Astrocyte (in vitro differentiated cells and primary cell): ENCODE data around the gene MCUB. TPM values are rescaled to one million over a fixed set of nuclear protein-coding genes. Genes with fewer than 3 reads are reported as not detected.

Source experiments
- DNase-seq: peaks from one replicate; pipeline ENCODE4 v3.0.0-alpha.2; 2010; ENCODE audit warnings: low read depth
- FAIRE-seq: peaks from 2 replicates; lab custom pipeline; 2011; peaks lifted over from hg19 to GRCh38; lab: Jason Lieb, UNC
- H2AFZ ChIP-seq: 2 replicates; pipeline ENCODE4 v1.6.0; 2012; ENCODE audit warnings: low read depth, low read length, inconsistent platforms
- H3K27ac ChIP-seq: 2 replicates; pipeline ENCODE4 v1.5.1; 2011; ENCODE audit warnings: low read depth, low read length, inconsistent platforms
- H3K27me3 ChIP-seq: 2 replicates; pipeline ENCODE4 v1.6.0; 2011; ENCODE audit warnings: low read length, inconsistent platforms; ENCODE audit not compliant: insufficient read depth
- H3K36me3 ChIP-seq: 2 replicates; pipeline ENCODE4 v1.5.1; 2011; ENCODE audit warnings: low read length, inconsistent platforms; ENCODE audit not compliant: insufficient read depth
- H3K4me1 ChIP-seq: 2 replicates; pipeline ENCODE4 v1.5.1; 2011; ENCODE audit warnings: low read length, inconsistent platforms; ENCODE audit not compliant: insufficient read depth
- H3K4me2 ChIP-seq: 2 replicates; pipeline ENCODE4 v1.6.0; 2012; ENCODE audit warnings: low read length, inconsistent platforms
- H3K4me3 ChIP-seq: 2 replicates; pipeline ENCODE4 v1.5.1; 2011; ENCODE audit warnings: low read depth, mild to moderate bottlenecking, low read length, inconsistent platforms; ENCODE audit not compliant: insufficient read depth
- H3K79me2 ChIP-seq: 2 replicates; pipeline ENCODE4 v1.6.0; 2012; ENCODE audit warnings: mild to moderate bottlenecking, low read length, inconsistent platforms; ENCODE audit not compliant: insufficient read depth
- H3K9ac ChIP-seq: 2 replicates; pipeline ENCODE4 v1.6.0; 2012; ENCODE audit warnings: mild to moderate bottlenecking, low read length, inconsistent platforms
- H3K9me3 ChIP-seq: 2 replicates; pipeline ENCODE4 v1.5.1; 2012; ENCODE audit warnings: low read depth, mild to moderate bottlenecking, low read length, inconsistent platforms; ENCODE audit not compliant: insufficient read depth
- H4K20me1 ChIP-seq: 2 replicates; pipeline ENCODE4 v1.6.0; 2012; ENCODE audit warnings: low read length, inconsistent platforms; ENCODE audit not compliant: insufficient read depth
- H3K27ac Mint-ChIP-seq: one replicate; pipeline ENCODE4 v1.8.0; 2021; ENCODE audit warnings: mild to moderate bottlenecking, mixed read lengths; ENCODE audit not compliant: unreplicated experiment
- H3K27me3 Mint-ChIP-seq: one replicate; pipeline ENCODE4 v1.8.0; 2021; ENCODE audit warnings: low read depth, mixed read lengths; ENCODE audit not compliant: unreplicated experiment
- H3K36me3 Mint-ChIP-seq: one replicate; pipeline ENCODE4 v1.8.0; 2021; ENCODE audit warnings: low read depth, mixed read lengths; ENCODE audit not compliant: unreplicated experiment
- H3K4me1 Mint-ChIP-seq: one replicate; pipeline ENCODE4 v1.8.0; 2021; ENCODE audit warnings: low read depth, mixed read lengths; ENCODE audit not compliant: unreplicated experiment
- H3K4me3 Mint-ChIP-seq: one replicate; pipeline ENCODE4 v1.8.0; 2021; ENCODE audit warnings: mild to moderate bottlenecking, moderate library complexity, mixed read lengths; ENCODE audit not compliant: unreplicated experiment
- H3K9me3 Mint-ChIP-seq: one replicate; pipeline ENCODE4 v1.8.0; 2021; ENCODE audit warnings: mild to moderate bottlenecking, mixed read lengths; ENCODE audit not compliant: unreplicated experiment
- CTCF ChIP-seq: IDR thresholded peaks from 2 replicates; pipeline ENCODE4 v1.5.1; 2011; ENCODE audit warnings: low read depth, mild to moderate bottlenecking, inconsistent platforms, low read length, moderate library complexity; ENCODE audit not compliant: insufficient read depth
- EZH2 ChIP-seq: IDR thresholded peaks from 2 replicates; pipeline ENCODE4 v1.6.1; 2012; ENCODE audit warnings: mild to moderate bottlenecking, low read length, inconsistent platforms; ENCODE audit not compliant: insufficient read depth
- total RNA-seq: library from RNA; stranded (reverse); gene quantifications from 2 replicates; pipeline ENCODE4 v1.2.1, GENCODE V29; 2021

The MCUB gene
- total RNA-seq, 1 donor from 2014 or later, result 12.6 TPM

- Histone ChIP-seq H2AFZ (no peak overlapping the region), H3K9ac (no peak overlapping the region), H3K4me3 (no peak overlapping the region), H3K9me3 (no peaks in the 10 kb centered on the region), H4K20me1 (no peaks in the 10 kb centered on the region), H3K4me1 (peaks cover 13% of the 10 kb centered on the region), H3K27ac (no peak overlapping the region), H3K4me2 (no peak overlapping the region), H3K79me2 (peaks cover 8% of the 10 kb centered on the region), H3K36me3 (no peaks in the 10 kb centered on the region), H3K27me3 (no peaks in the 10 kb centered on the region)
- H3K4me1 Mint-ChIP-seq, result no peaks in the 10 kb centered on the region
- no peaks in the 10 kb centered on the region for H3K36me3 Mint-ChIP-seq
- no peak overlapping the region for H3K27ac Mint-ChIP-seq
- H3K9me3 Mint-ChIP-seq, result no peaks in the 10 kb centered on the region
- no peaks in the 10 kb centered on the region for H3K27me3 Mint-ChIP-seq
- no peak overlapping the region for H3K4me3 Mint-ChIP-seq
- TF ChIP-seq EZH2 (no peak), CTCF (no peak)
- FAIRE-seq (no peak), DNase-seq (no peak)
Measured at GRCh38 chr4:109733728-109734127, 173.7 kb downstream of the MCUB start.

- FAIRE-seq (no peak), DNase-seq (peak; percentile 42)
- no peak overlapping the region for H3K27ac Mint-ChIP-seq
Measured at GRCh38 chr4:109735566-109736365, 175.7 kb downstream of the MCUB start.

More at GRCh38 chr4:109735566-109736365, 175.7 kb downstream of the MCUB start:
- H3K36me3 Mint-ChIP-seq, result no peaks in the 10 kb centered on the region
- Histone ChIP-seq H3K27ac (no peak overlapping the region), H3K79me2 (no peaks in the 10 kb centered on the region), H3K9ac (no peak overlapping the region), H3K4me3 (no peak overlapping the region), H2AFZ (peak overlapping the region; percentile 18), H3K4me2 (no peak overlapping the region), H3K4me1 (peaks cover 5% of the 10 kb centered on the region), H3K9me3 (no peaks in the 10 kb centered on the region), H4K20me1 (no peaks in the 10 kb centered on the region), H3K27me3 (no peaks in the 10 kb centered on the region), H3K36me3 (no peaks in the 10 kb centered on the region)
- no peaks in the 10 kb centered on the region for H3K27me3 Mint-ChIP-seq
- H3K4me1 Mint-ChIP-seq, result peaks cover 2% of the 10 kb centered on the region
- peak overlapping the region; percentile 25 for H3K4me3 Mint-ChIP-seq
- no peaks in the 10 kb centered on the region for H3K9me3 Mint-ChIP-seq
- no peak for TF ChIP-seq EZH2
- no peak for TF ChIP-seq CTCF

Other genes with a start within 250 kb of the MCUB start
- 41.5 and 41.9 TPM in 2 replicates for gene SEC24B, start 126.4 kb upstream of the MCUB start, total RNA-seq
- gene CASP6, start 143.2 kb downstream of the MCUB start, total RNA-seq, result 20.6 and 25.2 TPM in 2 replicates
- gene PLA2G12A, start 169.8 kb downstream of the MCUB start, total RNA-seq, result 17.8 and 22.5 TPM in 2 replicates
- not detected in 2 replicates for gene CFI, start 241.8 kb downstream of the MCUB start, total RNA-seq